ENCODE measurements around the gene SVOPL. TPM values are rescaled to one million over a fixed set of nuclear protein-coding genes. Genes with fewer than 3 reads are reported as not detected.
"Not testable (repeated sequence)": the region's sequence is repeated elsewhere in the genome, so short reads cannot be mapped to it uniquely, and the experiment has no call there.

The SVOPL gene, protein sequence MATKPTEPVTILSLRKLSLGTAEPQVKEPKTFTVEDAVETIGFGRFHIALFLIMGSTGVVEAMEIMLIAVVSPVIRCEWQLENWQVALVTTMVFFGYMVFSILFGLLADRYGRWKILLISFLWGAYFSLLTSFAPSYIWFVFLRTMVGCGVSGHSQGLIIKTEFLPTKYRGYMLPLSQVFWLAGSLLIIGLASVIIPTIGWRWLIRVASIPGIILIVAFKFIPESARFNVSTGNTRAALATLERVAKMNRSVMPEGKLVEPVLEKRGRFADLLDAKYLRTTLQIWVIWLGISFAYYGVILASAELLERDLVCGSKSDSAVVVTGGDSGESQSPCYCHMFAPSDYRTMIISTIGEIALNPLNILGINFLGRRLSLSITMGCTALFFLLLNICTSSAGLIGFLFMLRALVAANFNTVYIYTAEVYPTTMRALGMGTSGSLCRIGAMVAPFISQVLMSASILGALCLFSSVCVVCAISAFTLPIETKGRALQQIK
- polyA plus RNA-seq (2013, experiment 1 of 2; ENCODE audit: insufficient read length), result not detected
- polyA plus RNA-seq (2013, experiment 2 of 2; ENCODE audit: insufficient read length), result not detected

GRCh38 chr7:138700857-138701536, at the start of gene SVOPL:
Gene SVOPL, minus strand, starts transcription at chr7:138701362. Its CDS starts 22,317 bp downstream, at chr7:138679045.
- no peak for DNase-seq

- DNase-seq, result no peak
These were observed 49.3 kb upstream of the SVOPL start for GRCh38 chr7:138750473-138750872.

DNA sequence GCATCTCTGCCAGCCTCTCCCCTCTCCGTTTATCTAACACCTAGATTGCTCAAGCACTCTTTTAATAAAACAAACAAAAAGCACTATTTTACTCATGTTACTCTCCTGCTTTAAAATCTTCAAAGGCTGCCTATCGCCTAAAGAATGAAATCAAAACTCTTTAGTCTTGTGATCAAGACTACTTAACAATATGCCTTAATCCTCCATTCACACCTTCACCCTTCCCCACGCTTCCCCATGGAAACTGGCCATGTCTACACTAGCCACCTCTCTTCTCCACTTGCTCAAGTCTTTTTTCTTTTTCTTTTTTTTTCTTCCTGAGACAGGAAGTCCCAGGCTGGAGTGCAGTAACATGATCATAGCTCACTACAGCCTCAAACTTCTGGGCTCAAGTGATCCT, 48.8 kb upstream of the SVOPL start:
- no peak for DNase-seq

DNA sequence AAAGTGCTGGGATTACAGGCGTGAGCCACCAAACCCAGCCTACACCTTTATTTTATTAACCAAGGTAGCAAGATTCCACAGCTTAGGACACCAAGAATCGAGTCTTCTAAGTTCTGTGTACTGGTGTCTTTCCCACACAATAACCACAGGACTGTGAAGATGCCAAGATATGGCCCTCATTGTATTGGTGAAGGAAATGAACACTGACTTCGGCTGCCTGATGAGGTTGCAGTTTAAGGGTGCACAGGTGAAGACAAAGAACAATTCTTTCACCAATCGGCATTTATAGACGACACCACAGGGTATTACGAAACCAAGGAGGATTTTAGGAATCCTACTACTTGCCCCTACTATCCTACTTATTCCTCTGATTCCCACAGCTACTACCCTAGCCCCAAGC, 47.5 kb upstream of the SVOPL start:
- no peak for DNase-seq

GRCh38 chr7:138746073-138746472, 44.9 kb upstream of the SVOPL start:
- no peak for DNase-seq

DNA sequence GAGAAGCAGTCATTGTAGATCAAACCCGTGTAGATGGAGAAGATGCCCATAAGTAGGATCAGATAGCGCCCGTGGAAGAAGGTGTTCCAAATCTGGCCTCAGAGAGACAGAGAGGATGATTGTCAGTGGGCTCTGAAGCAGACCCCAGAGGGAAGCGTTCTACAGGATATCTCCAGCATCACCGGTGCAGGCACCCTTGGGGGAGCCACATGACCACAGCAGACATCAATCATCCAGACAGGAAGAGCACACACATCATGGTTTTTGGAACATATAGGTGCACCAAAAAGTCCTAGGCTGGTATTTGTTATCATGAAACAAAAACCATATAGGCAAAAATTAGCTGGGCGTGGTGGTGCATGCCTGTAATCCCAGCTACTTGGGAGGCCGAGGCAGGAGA, 44.0 kb upstream of the SVOPL start:
- DNase-seq, result no peak

DNA sequence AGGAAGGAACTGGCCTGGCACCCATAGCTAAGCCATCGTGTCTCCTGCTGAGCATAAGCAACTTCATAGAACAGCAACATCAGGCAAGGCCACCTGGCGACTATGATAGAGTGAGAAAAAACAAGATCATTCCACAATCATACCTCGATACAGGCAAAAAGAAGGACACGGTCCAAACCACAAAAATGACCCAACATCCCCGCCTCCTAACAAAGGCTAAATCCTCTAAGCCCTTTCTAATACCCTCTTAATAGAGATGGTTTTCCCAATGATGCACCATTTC, 40.2 kb upstream of the SVOPL start:
- DNase-seq, result no peak

- no peak for DNase-seq
These were observed 38.7 kb upstream of the SVOPL start for GRCh38 chr7:138739859-138740258.

DNA sequence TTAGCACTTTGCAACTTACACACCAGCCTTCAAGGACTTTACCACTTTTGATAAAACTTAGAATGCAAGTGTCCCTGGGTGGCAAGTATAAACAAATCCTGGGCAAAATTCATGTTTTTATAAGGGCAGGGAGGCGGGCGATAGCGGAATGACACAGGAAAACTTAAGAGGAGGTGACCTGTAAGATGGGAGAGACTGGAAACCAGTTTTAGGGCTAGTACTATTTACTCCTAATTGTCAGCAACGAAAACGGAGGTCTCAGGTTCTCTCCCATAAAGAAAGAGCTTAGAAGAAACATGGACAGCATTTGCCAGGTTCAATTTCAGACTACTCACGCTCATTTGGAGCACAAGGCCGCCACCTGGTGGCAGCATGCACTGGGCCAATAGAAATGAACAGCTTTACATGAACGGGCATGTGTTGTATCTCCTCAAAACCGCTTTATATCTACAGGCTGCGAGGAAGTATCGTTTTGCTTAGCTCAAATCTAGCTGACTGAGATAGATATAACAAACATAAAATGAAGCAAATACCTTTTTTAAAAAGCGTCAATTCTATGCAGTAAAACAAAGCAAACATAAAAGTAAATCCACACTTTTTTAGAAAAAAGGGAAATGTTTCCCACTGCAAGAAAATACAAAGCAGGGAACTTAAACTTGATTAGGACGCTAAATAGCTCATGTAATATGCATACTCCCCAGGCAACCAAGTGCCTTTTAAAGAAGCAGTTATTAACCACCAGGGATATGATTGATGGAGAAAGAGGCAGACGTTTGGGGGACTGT, 37.6 kb upstream of the SVOPL start:
- peak; percentile 67 for DNase-seq

DNA sequence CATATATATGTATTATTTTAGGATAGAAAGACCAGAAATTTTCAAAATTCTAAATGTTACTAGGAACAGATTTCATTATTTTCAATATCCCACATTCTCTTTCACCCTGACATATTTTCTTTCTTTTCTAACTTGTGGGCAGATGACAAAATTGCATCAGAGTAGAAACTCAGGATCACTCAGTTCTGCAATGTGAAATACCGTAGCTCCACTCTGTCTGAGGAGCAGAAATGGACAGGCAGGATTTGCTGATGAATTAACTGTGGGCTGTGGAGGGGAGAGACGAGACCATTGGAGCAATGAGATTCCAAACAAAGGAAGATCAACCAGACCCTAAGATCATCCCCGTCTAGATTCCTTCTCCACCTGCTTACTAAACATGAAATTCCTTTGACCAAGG, 37.0 kb upstream of the SVOPL start:
- no peak for DNase-seq

- DNase-seq, result no peak
These were observed 34.2 kb upstream of the SVOPL start for GRCh38 chr7:138735399-138735798.

DNA sequence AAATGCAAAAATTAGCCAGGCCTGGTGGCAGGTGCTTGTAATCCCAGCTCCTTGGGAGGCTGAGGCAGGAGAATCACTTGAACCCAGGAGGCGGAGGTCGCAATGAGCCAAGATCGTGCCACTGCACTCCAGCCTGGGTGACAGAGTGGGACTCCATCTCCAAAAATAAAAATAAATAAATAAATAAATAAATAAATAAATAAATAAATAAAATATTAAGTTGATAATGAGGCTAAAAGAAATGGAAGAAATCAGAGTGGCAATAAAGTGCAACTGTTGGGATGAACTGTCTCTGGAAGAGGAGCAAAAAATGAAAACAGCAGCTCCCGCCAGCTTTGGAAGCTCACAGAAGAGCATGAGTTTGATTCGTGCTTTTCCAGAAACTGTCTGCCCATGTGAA, 30.6 kb upstream of the SVOPL start:
- DNase-seq, result not testable (repeated sequence)

GRCh38 chr7:138729444-138729843, 28.3 kb upstream of the SVOPL start:
- no peak for DNase-seq

- DNase-seq, result no peak
These were observed 26.4 kb upstream of the SVOPL start for GRCh38 chr7:138727336-138728099.

DNA sequence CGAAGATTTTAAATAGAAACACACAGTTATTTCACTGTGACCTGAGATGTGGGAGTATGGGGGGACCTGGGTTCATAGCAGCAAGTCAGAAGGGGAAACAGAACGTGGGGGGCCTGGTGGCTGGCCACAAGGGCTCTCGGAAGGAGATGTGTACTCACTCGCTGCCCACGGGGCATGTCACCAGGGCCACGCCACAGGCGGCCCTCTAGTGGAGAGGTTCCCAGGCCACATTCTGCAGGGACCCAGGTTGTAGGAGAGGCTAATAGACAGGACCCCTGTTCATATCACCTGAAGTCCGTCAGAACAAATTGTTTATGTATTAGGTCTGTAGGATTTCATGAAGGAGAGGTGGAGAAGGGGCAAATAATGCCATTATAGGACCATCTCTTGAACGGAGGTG, 25.1 kb upstream of the SVOPL start:
- no peak for DNase-seq

GRCh38 chr7:138720286-138720685, 19.1 kb upstream of the SVOPL start:
- no peak for DNase-seq

- no peak for DNase-seq
These were observed 15.7 kb upstream of the SVOPL start for GRCh38 chr7:138716889-138717288.

DNA sequence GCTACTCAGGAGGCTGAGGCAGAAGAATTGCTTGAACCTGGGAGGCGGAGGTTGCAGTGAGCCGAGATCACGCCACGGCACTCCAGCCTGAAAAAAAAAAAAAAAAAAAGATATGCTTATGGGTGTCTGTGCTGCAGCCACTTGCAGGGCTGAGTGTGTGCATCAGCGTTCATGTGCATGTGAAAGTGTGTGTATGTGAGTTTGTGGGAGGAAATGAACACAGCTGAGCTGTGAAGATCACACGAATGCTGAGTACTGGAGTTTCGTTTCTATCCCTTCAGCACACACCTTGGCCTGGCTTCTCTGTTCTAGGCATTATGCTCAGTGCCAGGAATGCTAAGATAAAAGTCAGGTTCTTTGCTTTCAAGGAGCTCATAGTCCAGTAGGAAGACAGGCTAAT, 12.0 kb upstream of the SVOPL start:
- DNase-seq, result no peak

DNA sequence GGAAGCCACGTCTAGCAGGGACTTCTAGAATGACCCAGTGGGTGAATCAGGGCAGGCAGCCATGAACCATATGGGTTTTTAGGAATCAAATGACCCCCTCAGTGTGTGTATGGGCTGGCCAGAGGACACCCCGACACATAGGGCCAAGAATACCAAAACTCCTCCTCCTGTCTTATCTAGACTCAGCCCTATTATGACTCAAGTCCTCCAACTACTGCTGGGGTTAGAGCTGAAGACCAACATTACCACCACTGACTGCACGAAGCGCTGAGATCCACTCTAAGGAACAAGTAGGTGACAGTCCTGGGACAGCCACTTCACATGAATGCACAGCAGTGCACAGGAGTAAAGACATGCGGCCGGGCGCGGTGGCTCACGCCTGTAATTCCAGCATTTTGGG, 11.5 kb upstream of the SVOPL start:
- DNase-seq, result no peak

DNA sequence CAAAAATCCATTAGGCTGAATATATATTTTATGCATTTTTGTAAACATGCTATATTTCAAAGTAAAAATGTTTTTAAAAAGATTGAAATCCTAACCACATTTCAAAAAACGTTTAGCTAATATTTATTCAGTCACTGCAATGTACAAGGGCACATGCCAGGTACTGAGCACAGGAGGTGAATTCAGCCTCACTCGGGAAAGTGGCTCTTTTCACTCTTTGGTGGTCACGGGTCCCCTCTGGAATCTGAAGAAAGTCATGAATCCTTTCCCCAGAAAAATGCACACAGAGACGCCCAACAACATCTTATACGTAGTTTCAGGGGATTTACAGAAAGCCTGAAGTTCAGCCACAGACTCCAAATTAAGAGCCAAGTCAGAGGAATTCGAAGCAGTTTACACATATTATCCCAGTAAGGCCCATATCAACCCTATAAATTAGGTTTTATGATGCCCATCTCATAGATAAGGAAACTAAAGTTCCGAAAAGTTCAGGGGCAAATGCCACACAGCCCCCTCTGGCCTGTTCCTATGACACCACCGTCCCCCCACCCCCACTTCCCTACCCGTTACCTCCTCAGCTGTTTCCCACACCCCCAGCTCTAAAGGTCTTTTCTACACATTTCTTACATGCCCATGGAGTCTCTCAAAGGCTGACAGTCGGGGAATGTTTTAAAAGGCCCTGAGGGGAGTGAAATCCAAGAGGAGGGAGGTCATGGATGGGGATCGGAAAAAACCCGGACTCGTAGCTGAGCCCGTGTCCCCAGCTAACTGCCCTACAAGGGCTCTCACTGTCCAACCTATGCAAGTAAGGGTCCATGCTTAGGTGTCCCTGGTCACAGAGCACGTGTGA, 9.6 kb upstream of the SVOPL start:
- DNase-seq, result no peak

GRCh38 chr7:138705167-138705566, 4.0 kb upstream of the SVOPL start:
- DNase-seq, result no peak

DNA sequence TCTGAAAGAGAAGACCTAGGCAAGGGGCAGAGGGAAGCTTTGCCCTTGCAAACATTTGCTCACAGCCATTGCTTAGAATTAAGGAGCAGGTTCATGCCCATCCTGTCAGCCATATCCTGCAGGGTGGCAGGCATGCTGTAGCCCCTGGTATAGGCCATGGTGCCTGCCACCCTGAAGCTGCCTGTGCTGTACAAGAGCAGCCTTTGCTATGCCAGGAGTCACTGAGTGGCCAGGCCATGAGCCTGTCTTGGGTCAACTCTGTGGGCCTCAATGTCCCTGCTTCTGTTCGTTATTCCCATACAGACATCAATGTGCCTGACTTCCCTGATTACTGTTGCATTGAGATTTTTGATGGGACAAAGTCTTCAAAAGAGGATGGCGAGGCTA, 368 bp upstream of the SVOPL start:
- no peak for DNase-seq
